Mesodermal cell (in vitro differentiated cells): ENCODE data around the gene C19orf73. TPM values are rescaled to one million over a fixed set of nuclear protein-coding genes. Genes with fewer than 3 reads are reported as not detected.

ENCODE experiments used
- H3K27ac ChIP-seq: 2 replicates; pipeline ENCODE4 v1.7.0; 2013; ENCODE audit warnings: mild to moderate bottlenecking, low read depth, low read length, moderate library complexity; ENCODE audit not compliant: severe bottlenecking
- H3K36me3 ChIP-seq: 2 replicates; pipeline ENCODE4 v1.7.1; 2013; ENCODE audit warnings: mild to moderate bottlenecking, low read length, moderate library complexity; ENCODE audit not compliant: control insufficient read depth, insufficient read depth
- H3K4me1 ChIP-seq: one replicate; pipeline ENCODE4 v1.7.1; 2013; ENCODE audit warnings: mild to moderate bottlenecking, low read length; ENCODE audit not compliant: insufficient read depth, control insufficient read depth, poor library complexity, severe bottlenecking
- H3K4me3 ChIP-seq: 2 replicates; pipeline ENCODE4 v1.7.0; 2013; ENCODE audit warnings: low read length, control low read depth, mild to moderate bottlenecking; ENCODE audit not compliant: insufficient read depth, poor library complexity, severe bottlenecking; ENCODE audit errors: extremely low read depth
- H3K9me3 ChIP-seq: 2 replicates; pipeline ENCODE4 v1.7.1; 2013; ENCODE audit warnings: mild to moderate bottlenecking, low read length, moderate library complexity; ENCODE audit not compliant: control insufficient read depth
- WGBS, 2 experiments: methylation state at CpG; one replicate each; pipeline ENCODE4 v1.1.5; 2013; ENCODE audit warnings: missing lambda C conversion rate in 2 of 2; ENCODE audit not compliant: insufficient coverage in 2 of 2; 5-methylcytosine and 5-hydroxymethylcytosine counted together
- polyA plus RNA-seq, 2 experiments: library from polyadenylated mRNA; stranded (reverse); fragments of 50-300 nt; gene quantifications; one replicate each; pipeline ENCODE4 v1.2.3, GENCODE V29; 2013

C19orf73 gene
- 2.5 TPM for polyA plus RNA-seq (2013, experiment 1 of 2)
- 2.5 TPM for polyA plus RNA-seq (2013, experiment 2 of 2)

- no peaks in the 10 kb centered on the region for H3K9me3 ChIP-seq
- peak within 1 kb of the TSS; percentile 96 for H3K27ac ChIP-seq
- H3K4me3 ChIP-seq, result peak within 1 kb of the TSS; percentile 59
- WGBS, 2 experiments, result 1 to 2% methylated on average over 57 to 64 of the region's 85 CpGs
- peaks cover 3% of the 10 kb centered on the region for H3K36me3 ChIP-seq
- H3K4me1 ChIP-seq, result peaks cover 8% of the 10 kb centered on the region
Measured at GRCh38 chr19:49118565-49119410, at the start of gene C19orf73. Gene C19orf73 (minus strand): TSS chr19:49119143. CDS start chr19:49119022, 121 bp downstream.

- no peak overlapping the region for H3K27ac ChIP-seq
- 96 to 99% methylated on average over 18 to 19 of the region's 23 CpGs for WGBS, 2 experiments
- H3K4me1 ChIP-seq, result peaks cover 8% of the 10 kb centered on the region
- no peaks in the 10 kb centered on the region for H3K9me3 ChIP-seq
- H3K4me3 ChIP-seq, result no peak overlapping the region
- peaks cover 20% of the 10 kb centered on the region for H3K36me3 ChIP-seq
Measured at GRCh38 chr19:49168421-49168820, 49.5 kb upstream of the C19orf73 start.

- H3K36me3 ChIP-seq, result peaks cover 16% of the 10 kb centered on the region
- no peaks in the 10 kb centered on the region for H3K9me3 ChIP-seq
- no peak overlapping the region for H3K27ac ChIP-seq
Measured at GRCh38 chr19:49167857-49168409, 49.0 kb upstream of the C19orf73 start.

GRCh38 chr19:49165865-49166301, 46.9 kb upstream of the C19orf73 start:
- H3K4me1 ChIP-seq, result peaks cover 10% of the 10 kb centered on the region
- H3K27ac ChIP-seq, result no peak overlapping the region
- WGBS, 2 experiments, result 61 to 66% methylated on average over 24 to 30 of the region's 30 CpGs
- peaks cover 3% of the 10 kb centered on the region for H3K36me3 ChIP-seq
- no peaks in the 10 kb centered on the region for H3K9me3 ChIP-seq
- no peak overlapping the region for H3K4me3 ChIP-seq

More at GRCh38 chr19:49167857-49168409, 49.0 kb upstream of the C19orf73 start:
- WGBS, 2 experiments, result 89 to 92% methylated on average over 12 to 21 of the region's 25 CpGs
- Histone ChIP-seq H3K4me3 (no peak overlapping the region), H3K4me1 (peaks cover 8% of the 10 kb centered on the region)

- H3K27ac ChIP-seq, result peak overlapping the region; percentile 16
- no peaks in the 10 kb centered on the region for H3K36me3 ChIP-seq
- H3K9me3 ChIP-seq, result no peaks in the 10 kb centered on the region
- 79 to 82% methylated on average over 17 to 22 of the region's 24 CpGs for WGBS, 2 experiments
- peaks cover 10% of the 10 kb centered on the region for H3K4me1 ChIP-seq
- no peak overlapping the region for H3K4me3 ChIP-seq
Measured at GRCh38 chr19:49165111-49165750, 46.3 kb upstream of the C19orf73 start.

GRCh38 chr19:49161987-49162386, 43.0 kb upstream of the C19orf73 start:
- Histone ChIP-seq H3K36me3 (no peaks in the 10 kb centered on the region), H3K27ac (no peak overlapping the region), H3K4me3 (no peak overlapping the region), H3K4me1 (peaks cover 10% of the 10 kb centered on the region), H3K9me3 (no peaks in the 10 kb centered on the region)
- WGBS, 2 experiments, result 89 to 93% methylated on average over 4 of the region's 4 CpGs

GRCh38 chr19:49160450-49161189, 41.7 kb upstream of the C19orf73 start:
- Histone ChIP-seq H3K27ac (no peak overlapping the region), H3K36me3 (no peaks in the 10 kb centered on the region), H3K4me1 (peaks cover 16% of the 10 kb centered on the region), H3K9me3 (no peaks in the 10 kb centered on the region), H3K4me3 (no peak overlapping the region)
- WGBS, 2 experiments, result 89 to 94% methylated on average over 12 to 13 of the region's 13 CpGs

- Histone ChIP-seq H3K4me1 (peaks cover 10% of the 10 kb centered on the region), H3K27ac (peak within 1 kb of the TSS; percentile 18), H3K4me3 (peak within 1 kb of the TSS; percentile 81), H3K36me3 (no peaks in the 10 kb centered on the region), H3K9me3 (no peaks in the 10 kb centered on the region)
- WGBS, 2 experiments, result 1 to 2% methylated on average over 18 to 29 of the region's 41 CpGs
Measured at GRCh38 chr19:49157445-49158224, 38.7 kb upstream of the C19orf73 start, which contains the start of gene TRPM4. Gene TRPM4 (plus strand): TSS chr19:49157792. CDS start chr19:49157867, 75 bp downstream.

GRCh38 chr19:49155820-49156346, 36.9 kb upstream of the C19orf73 start:
- Histone ChIP-seq H3K9me3 (no peaks in the 10 kb centered on the region), H3K4me3 (no peak overlapping the region), H3K4me1 (peaks cover 7% of the 10 kb centered on the region), H3K36me3 (no peaks in the 10 kb centered on the region), H3K27ac (no peak overlapping the region)
- 38 to 46% methylated on average over 3 to 4 of the region's 4 CpGs for WGBS, 2 experiments
